ENCODE measurements around the gene TBC1D2B. TPM values are rescaled to one million over a fixed set of nuclear protein-coding genes. Genes with fewer than 3 reads are reported as not detected.

TBC1D2B gene
- total RNA-seq, 1 donor from 2014 or later: 13.7 TPM

DNA sequence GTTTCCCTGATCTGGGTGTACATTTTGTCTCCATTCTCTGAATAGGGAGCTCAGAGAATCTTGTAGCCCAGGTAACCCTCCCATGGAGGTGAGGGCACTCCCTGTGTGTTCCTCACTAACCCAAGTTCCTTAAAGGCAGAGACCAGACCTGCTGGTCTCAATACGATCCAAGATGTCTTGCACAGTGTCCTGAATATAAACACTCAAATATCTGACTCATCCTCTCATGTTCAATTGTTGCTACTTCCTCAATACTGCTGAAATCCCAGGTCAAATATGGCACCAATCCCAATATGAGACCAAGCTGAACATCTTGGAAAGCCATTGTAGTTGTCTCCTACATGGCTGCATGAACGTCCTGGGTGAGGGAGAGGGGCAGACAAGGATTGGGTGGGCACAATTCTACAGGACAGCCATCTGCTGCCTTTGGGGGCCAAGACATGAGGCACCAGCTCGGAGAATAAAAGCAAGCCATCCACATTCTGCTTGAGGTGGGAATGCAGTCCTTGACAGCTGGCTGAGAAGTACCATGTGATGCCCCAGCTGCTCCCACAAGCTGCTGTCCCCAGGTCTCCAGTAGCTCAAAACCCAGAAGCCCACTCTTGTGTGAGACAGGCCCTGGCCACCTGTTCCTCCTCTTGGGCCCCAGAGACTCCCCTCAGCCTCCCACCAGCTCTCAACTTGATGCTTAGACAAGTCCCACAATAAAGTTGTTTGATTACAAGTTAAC, 18.2 kb downstream of the TBC1D2B start:
- TF ChIP-seq, protein P1, sequence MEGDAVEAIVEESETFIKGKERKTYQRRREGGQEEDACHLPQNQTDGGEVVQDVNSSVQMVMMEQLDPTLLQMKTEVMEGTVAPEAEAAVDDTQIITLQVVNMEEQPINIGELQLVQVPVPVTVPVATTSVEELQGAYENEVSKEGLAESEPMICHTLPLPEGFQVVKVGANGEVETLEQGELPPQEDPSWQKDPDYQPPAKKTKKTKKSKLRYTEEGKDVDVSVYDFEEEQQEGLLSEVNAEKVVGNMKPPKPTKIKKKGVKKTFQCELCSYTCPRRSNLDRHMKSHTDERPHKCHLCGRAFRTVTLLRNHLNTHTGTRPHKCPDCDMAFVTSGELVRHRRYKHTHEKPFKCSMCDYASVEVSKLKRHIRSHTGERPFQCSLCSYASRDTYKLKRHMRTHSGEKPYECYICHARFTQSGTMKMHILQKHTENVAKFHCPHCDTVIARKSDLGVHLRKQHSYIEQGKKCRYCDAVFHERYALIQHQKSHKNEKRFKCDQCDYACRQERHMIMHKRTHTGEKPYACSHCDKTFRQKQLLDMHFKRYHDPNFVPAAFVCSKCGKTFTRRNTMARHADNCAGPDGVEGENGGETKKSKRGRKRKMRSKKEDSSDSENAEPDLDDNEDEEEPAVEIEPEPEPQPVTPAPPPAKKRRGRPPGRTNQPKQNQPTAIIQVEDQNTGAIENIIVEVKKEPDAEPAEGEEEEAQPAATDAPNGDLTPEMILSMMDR (IDR thresholded peaks at IDR 0.05; ENCODE audit: insufficient read depth, low read length, severe bottlenecking): no peak
- Histone ChIP-seq H3K4me3 (ENCODE audit: low read depth, low read length) (no peak overlapping the region), H3K36me3 (ENCODE audit: control insufficient read depth, insufficient read depth, low read length) (no peaks in the 10 kb centered on the region), H3K27me3 (ENCODE audit: control insufficient read depth, insufficient read depth, low read length) (no peaks in the 10 kb centered on the region)
- peak; percentile 63 for DNase-seq (ENCODE audit: low read depth)
- FAIRE-seq: no peak

DNA sequence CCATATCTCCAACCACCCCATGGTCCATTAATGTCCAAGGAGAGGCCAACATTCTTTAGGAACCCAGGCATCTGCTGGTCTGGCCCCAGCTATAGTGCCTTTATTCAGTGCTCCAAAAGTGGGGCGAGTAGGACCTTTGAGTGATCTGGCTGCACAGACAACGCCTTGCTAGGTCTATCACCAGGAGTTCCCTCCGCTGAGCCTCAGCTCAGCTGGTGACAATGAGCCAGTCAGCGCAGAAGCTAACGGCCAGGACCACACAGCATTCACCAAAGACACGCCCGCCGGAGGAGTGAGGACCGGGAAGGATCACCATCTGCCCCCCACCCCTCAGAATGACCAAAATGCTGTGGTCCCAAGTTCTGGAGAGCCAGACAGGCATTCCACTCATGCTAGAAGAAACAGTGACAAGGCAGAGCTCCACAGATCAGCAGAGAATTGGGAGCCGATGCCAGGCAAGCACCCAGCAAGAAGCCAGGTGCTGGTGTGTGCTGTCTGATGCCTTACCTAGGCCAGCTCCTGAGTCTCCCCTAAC, 19.0 kb downstream of the TBC1D2B start:
- FAIRE-seq: no peak
- Histone ChIP-seq H3K4me3 (ENCODE audit: low read depth, low read length) (no peak overlapping the region), H3K36me3 (ENCODE audit: control insufficient read depth, insufficient read depth, low read length) (peaks cover 2% of the 10 kb centered on the region), H3K27me3 (ENCODE audit: control insufficient read depth, insufficient read depth, low read length) (no peaks in the 10 kb centered on the region)
- TF ChIP-seq, protein P1 (IDR thresholded peaks at IDR 0.05; ENCODE audit: insufficient read depth, low read length, severe bottlenecking): no peak
- no peak for DNase-seq (ENCODE audit: low read depth)

DNA sequence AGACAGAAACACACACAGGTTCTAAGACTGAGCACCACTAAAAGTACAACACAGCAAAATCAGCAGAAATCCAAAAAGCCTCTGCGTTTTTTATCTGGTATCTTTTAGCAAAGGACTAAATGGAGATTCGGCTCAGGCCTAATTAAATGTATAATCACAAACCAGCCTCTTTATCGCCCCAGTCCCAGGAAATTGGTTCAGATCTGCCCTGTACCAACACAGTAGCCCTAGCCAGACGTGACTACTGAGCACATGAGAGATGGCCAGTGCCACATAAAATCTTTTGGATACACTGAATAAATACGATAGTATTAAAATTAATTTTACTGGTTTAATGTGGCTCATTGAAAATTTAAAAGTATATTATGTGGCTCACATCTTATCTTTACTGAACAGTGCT, 19.7 kb downstream of the TBC1D2B start:
- DNase-seq (ENCODE audit: low read depth) (no peak), FAIRE-seq (no peak)
- TF ChIP-seq, protein P1 (IDR thresholded peaks at IDR 0.05; ENCODE audit: insufficient read depth, low read length, severe bottlenecking): no peak

DNA sequence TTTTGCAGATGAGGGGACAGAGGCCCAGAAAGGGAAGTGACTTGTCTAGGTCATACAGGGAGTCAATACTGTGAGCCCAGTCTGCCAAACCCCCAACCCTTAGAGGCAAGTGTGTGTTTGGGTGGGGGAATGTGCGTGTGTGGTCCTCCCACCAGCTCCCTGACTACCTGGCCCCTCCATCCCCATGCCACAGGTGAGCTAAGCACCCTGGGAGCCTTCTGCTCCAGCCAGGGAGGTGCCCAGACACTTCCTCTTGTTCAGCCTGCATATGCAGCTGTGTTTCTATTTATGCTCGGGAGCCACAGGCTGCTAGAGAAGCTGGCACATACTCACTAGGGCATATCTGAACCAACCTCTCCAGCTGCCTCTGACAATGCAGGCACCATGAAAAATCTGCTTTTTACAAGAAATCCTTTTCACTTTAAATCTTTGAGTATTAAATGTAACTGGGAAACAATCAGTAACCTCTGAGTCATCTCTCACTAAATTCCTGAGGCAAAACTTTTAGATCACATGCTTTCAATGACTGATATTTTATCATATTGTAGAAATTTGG, 20.7 kb downstream of the TBC1D2B start:
- DNase-seq (ENCODE audit: low read depth) (peak; percentile 67), FAIRE-seq (no peak)
- H3K4me3 ChIP-seq (ENCODE audit: low read depth, low read length): no peak overlapping the region
- peaks cover 6% of the 10 kb centered on the region for H3K36me3 ChIP-seq (ENCODE audit: control insufficient read depth, insufficient read depth, low read length)
- H3K27me3 ChIP-seq (ENCODE audit: control insufficient read depth, insufficient read depth, low read length): no peaks in the 10 kb centered on the region
- TF ChIP-seq, protein P1 (IDR thresholded peaks at IDR 0.05; ENCODE audit: insufficient read depth, low read length, severe bottlenecking): no peak

More for the DNA sequence above, 19.7 kb downstream of the TBC1D2B start:
- Histone ChIP-seq H3K4me3 (ENCODE audit: low read depth, low read length) (no peak overlapping the region), H3K27me3 (ENCODE audit: control insufficient read depth, insufficient read depth, low read length) (no peaks in the 10 kb centered on the region), H3K36me3 (ENCODE audit: control insufficient read depth, insufficient read depth, low read length) (peaks cover 4% of the 10 kb centered on the region)

DNA sequence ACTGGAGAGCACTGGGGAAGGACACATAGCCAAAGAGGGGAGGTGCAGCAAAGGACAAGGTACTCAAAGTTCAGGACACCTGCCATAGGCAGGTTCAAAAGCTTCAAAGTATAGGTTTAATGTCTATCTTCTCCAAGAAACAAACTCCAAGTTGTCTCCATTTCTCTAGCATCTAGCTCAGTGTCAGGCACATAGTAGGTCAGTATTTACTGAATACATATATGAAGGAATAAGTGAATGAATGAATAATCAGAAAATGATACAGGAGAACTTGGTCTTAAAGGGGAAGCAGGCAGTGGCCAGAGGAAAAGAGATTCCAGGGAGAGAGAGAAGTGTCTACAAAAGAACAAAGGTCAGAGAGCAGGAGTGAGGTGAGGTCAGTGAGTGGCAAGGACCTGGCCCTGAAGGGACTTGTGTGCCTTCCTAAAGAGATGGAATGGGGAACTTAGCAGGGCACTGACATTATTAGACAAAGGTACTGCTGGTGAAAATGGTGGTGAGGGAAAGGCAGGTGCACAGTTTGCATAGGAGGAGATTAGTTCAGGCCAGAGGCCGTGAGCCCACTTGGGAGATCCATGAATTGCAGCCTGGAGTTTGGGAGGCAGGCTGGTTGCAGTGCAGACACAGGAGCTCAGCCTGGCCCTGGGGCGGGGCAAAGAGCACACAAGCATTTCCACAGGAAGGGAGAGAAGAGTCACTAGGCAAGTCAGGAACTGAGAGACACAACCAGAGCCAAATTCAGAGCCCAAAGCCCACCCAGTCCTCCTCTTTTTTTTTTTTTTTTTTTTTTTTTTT, 21.4 kb downstream of the TBC1D2B start:
- DNase-seq (ENCODE audit: low read depth) (peak; percentile 41), FAIRE-seq (no peak)
- peaks cover 6% of the 10 kb centered on the region for H3K36me3 ChIP-seq (ENCODE audit: control insufficient read depth, insufficient read depth, low read length)
- TF ChIP-seq, protein P1 (IDR thresholded peaks at IDR 0.05; ENCODE audit: insufficient read depth, low read length, severe bottlenecking): no peak
- no peak overlapping the region for H3K4me3 ChIP-seq (ENCODE audit: low read depth, low read length)
- no peaks in the 10 kb centered on the region for H3K27me3 ChIP-seq (ENCODE audit: control insufficient read depth, insufficient read depth, low read length)

Measured in bronchial epithelial cell (primary cell).